Measurements from ENCODE around the gene MAGI2.

MAGI2 gene

DNA sequence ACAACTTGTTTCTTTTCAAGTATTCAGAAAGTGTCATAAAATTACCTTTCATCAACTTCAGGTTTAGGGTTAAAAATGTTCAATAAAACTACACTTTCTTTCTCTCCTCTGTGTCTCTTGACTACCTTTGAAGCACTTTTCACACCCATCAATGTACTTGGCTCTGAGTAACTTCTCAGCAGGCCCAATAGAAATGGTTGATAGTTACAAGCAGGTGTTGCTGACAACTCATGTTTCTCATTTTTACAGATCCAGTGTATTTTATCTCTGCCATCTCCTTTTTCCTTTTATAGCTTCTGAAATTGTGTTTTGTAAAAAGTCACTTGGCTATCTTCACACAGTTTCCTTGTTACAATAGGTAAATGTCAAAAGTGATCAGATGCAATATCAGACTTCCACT is 1306.9 kb downstream of the MAGI2 start:
- DNase-seq (ENCODE audit: low read depth in 2 of 2), result no peak

DNA sequence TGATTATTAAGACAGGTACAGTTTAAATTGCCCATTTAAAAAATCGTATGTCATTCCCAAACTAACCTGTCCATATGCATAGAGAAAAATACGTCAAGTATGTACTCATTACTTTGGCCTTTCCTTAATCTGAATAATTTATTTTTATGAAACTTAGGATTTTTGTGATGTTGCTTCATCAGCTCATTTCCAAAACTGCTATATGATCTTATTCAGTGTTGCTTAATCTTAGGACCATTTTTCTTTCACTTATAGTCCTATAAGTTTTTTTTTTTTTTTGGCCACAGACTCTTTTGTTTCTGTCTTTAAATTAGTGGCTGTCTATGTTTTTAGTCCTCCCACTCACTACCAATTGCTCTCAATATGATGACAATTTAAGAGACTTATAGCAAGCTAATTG is 1309.8 kb downstream of the MAGI2 start:
- DNase-seq (ENCODE audit: low read depth in 2 of 2), result no peak

DNA sequence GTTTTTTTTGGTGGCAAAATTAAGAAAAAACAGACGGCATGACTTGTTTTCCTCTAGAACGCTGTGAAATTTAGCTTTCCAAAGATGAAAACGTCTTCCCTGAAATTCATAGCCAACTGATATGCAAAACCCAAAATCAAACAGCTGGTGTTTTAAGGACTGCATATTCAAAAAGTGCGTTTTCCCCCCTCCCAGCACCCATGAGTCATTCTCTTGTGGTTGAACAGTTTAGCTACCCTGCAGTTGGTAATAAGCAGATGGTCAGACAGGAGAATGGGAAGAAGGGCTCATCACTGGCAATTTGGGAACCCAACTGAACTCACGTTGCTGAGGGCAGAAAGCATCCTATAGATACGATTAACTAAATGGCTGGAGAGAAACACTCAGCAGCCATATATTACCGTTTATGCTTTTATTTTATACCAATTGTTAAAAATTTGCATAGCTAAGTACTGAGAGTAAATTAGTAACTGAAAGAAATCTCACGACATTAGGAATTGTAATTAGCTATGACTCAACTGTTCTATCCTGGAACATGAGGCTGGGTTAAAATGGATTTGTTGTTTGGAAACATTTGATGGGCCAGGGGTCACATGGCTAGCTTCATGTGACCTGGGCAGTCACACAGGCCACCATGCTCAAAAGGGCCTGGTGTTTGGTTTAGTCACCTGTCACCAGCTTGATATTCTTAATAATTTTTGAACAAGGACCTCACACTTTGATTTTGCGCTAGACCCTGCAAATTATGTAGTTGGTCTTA is 1311.8 kb downstream of the MAGI2 start:
- DNase-seq (ENCODE audit: low read depth in 2 of 2), result no peak

DNA sequence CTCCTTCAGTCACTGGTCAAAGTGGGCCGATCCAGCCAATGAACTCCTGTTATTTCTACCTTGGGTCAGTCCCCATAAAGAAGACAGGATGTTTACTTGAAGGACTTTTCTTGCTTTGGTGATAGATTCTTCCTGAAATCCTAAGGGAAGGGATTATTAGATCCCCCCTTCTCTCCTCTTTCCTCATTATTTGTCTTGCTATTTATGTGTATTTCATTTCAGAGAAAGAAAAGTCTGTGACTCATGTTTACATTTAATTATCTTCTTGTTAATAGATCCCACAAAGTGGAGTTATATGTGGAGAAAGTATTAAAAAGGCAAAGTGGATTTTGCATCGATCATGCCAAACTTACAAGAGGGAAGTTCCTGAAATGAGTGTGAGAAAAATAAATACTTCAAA is 1313.4 kb downstream of the MAGI2 start:
- DNase-seq (ENCODE audit: low read depth in 2 of 2), result no peak

DNA sequence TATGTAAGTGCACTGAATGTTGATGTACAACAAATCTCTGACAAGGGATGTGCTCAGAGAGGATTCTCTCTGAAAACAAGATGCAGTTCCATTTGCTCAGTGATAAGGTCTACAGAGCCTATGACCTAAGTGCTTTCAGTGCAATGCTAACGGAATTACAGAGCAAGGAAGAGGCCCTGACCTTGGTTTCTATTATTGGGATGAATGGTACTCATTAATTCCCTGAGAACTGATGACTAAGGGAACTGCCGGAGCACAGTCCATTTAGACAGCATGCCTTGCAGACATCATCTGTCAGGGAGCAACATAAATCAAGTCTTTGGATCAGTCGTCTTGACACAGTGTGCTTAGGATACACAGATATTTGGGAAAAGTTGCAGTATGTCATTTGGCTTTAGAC is 1314.1 kb downstream of the MAGI2 start:
- no peak for DNase-seq (ENCODE audit: low read depth in 2 of 2)

DNA sequence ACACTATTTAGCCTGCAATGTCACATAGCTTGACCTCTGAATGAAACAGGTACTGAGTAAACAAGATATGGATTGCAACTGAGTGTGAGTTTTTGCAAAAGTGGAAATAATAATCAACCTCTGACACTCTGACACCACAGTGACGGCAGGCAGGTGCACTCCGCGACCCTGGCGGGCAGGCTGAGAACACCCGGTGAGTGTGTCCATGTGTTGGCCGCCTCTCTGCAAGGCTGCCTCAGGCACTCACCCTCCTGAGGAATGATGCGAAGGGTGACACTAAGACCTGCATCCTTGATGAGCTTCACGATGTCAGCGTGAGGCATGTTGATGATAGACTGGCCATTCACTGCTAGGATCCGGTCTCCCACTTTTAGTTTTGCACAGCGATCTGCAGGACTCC is 1318.7 kb downstream of the MAGI2 start:
- no peak for DNase-seq (ENCODE audit: low read depth in 2 of 2)

DNA sequence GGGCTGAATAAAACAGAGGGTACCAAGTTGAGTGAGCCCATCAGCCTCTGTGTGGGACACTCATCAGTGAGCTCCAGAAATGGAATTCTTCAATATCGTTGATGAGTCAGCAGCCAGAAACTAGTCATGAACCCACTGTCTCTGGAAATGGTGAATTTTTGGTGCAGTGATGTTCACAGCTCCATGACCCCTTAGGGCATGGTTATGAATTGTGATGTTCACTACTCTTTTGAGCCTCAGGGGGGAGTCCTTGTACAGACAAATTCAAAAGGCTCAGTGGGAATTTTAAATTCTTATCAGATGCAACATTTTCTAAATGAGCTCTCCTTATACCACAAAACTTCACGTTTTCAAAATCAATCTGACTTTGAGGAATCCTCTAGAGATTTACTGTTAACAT is 1319.2 kb downstream of the MAGI2 start:
- DNase-seq (ENCODE audit: low read depth in 2 of 2), result no peak

DNA sequence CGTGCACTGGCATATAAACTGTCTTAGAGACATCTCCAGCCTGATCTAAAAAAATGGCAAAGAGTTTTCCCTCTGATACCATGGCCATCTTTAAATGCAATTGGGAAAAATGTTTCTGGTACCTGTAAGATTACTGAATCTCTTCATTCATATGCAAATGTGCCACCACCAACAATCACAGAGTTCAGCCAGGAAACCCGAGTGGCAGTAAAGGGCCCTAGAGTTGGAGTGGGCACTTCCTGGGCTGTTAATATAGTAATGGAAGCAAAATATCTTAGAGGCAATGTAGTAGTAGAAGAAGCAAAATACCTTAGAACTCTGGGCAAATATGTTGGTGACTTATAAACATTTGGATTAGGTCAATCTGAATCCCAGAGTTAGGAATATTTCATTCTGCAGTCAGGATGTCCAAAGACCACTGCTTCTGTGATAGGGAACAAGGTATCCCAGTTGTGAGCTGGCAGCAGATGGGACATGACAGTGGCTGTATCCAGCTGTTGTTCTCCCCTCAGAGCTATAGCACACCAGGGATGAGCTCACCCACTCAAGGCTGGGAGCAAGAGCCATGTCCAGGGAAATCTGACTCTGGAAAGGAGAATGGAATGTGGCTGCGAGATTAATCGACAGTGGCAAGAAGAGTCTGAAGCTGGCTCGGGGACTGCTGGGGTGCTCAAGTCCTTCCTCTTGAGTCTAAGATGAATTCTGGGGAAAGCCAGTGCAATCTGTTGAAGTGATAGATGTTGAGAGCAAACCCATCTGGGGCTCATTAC is 1322.8 kb downstream of the MAGI2 start:
- no peak for DNase-seq (ENCODE audit: low read depth in 2 of 2)

DNA sequence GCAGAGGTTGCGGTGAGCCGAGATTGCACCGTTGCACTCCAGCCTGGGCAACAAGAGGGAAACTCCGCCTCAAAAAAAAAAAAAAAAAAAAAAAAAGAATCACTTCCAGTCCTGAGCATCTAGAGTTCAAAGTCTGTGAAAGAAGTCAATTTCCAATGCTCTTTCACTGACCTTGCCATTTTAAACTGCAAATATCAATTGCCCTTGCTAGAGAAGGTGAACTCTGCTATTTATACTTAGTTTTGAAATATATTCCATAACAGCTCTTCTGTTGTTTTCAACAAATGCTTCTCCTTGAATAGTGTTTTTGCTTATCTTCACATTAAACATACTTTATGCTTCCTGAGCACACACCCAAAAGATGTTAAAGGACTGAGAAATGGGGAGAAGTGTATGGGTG is 1323.6 kb downstream of the MAGI2 start:
- no peak for DNase-seq (ENCODE audit: low read depth in 2 of 2)

DNA sequence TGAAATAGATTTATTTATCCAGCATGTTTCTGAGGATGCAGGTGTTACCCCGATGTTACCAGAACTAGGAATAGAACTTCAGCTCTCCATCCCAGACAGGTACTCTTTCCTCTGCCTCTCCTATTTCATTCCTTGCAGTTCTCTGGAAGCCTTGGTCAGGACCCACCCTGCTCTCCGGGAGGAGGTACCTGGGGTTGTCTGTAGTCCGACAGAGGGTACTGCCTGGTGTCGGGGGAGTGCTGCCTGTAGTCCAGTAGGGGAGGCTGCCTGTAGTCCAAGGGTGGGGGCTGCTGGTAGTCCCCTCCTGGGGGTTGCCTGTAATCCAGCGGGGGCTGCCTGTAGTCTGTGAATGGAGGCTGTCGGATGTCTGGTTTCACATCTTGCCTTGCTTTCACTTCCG is 1326.5 kb downstream of the MAGI2 start:
- no peak for DNase-seq (ENCODE audit: low read depth in 2 of 2)

DNA sequence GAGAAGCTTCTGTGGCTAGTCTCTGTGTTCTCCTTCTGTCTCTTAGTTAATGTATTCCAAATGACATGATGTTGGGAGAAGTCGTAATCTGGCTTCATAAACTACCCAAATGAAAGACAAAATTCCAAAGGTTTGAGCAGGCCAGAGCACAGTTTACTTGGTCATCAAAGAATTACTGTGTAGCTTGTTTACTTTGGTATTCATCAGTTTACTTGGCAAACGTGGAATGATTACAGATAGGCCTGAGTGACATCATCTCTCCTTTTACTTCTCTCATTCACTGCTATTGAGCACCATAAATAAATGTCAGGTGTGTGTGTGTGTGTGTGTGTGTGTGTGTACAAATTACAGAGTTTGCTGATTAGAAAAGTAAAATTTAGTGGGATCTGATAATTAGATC is 1327.6 kb downstream of the MAGI2 start:
- no peak for DNase-seq (ENCODE audit: low read depth in 2 of 2)

DNA sequence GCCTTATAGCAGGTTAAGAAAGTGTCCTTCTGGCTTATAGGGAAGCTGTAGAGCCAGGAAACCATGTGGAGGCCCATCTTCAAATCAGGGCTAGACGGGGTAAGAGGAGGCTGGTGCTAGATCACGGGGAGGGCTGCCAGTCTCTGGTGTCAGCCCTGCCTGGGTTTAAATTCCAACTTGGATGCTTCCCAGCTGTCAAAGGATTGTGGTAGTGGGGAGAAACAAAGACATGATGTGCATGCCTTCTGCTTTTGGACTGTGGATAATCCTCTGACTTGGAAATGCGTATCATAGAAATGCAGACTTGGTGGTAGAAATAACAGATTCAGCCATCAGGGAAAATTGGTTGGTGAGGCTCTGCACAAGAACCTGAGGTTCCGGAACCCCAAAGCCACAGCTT is 1329.3 kb downstream of the MAGI2 start:
- DNase-seq (ENCODE audit: low read depth in 2 of 2), result no peak

DNA sequence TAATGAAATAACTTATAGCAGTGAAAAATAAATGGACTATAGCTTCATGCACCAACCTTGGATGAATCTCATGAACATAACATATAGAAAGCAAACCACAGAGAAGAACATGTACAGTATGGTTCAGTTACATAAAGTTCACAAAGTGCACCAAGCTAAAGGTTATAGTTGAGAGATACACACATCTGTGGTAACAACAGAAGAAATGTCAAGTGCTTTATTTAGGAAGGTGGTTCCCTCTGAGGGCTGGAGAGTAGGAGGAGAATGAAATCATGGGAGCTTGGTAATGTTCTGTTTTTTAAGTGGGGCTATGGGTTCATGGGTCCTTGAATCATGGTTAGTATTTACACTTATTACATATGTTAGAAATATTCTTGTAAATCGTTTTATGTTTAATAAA is 1331.6 kb downstream of the MAGI2 start:
- DNase-seq (ENCODE audit: low read depth in 2 of 2), result no peak

DNA sequence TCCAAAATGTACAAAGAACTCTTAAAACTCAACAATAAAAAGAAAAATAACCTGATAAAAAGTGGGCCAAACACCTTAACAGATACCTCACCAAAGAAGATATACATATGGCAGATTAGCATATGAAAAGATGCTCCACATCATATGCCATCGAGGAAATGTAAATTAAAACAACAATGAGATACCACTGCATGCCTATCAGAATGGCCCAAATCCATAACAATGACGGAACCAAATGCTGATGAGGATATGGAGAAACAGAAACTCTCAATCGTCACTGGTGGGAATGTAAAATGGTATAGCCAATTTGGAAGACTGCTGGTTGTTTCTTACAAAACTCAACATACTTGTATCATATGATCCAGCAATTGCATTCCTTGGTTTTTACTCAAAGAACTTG is 1335.0 kb downstream of the MAGI2 start:
- no peak for DNase-seq (ENCODE audit: low read depth in 2 of 2)

DNA sequence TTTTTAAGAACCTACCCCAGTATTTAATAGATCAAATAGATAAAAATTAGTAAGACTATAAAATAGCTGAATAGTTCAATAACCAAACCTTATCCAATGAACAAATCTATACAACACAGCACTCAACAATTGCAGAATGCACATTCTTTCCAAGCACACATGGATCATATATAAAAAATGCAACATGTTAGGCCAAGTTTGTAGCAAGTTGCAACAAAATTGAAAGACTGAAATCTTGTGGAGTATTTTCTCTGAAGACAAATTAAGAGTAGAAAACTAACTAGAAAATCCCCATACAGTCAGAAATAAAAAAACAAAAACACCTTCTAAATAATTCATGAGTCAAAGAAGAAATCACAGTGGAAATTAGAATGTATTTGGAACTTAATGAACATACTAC is 1337.6 kb downstream of the MAGI2 start:
- DNase-seq (ENCODE audit: low read depth in 2 of 2), result no peak

DNA sequence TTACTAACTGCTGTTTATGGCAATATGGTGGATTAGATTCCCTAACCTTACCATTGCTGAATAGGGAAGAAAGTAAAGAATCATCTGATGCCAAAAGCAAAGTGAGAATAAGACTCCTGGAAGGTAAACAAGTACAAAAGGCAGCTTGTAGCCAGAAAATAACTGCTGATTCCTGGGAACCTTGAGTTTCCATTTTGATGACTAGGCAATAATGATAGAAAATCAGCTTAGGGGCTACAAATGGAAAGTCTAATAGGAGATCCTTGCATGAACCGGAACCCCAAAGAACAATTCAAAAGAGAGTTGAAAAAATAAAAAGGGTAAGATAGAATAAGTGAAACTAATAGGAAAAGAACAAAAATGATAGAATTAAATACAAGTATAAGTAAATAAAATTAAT is 1338.5 kb downstream of the MAGI2 start:
- no peak for DNase-seq (ENCODE audit: low read depth in 2 of 2)

DNA sequence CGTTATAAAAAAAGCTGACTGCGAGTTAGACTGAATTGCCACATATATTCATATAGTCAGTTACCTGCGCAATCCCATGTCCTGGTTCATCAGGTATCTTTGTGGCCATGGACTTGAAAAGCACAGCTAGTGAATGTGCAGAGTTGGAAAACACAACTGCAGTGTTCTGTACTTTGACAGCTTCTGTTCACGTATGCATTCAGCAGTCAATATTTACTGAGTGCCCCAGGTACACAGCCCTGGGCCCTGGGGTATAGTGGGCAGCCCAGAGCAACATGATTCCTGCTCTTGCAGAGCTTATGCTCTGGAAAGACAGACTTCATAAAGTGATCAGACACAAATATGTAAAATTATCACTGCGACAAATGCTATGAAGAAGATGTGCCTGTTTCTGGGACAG is 1341.0 kb downstream of the MAGI2 start:
- DNase-seq (ENCODE audit: low read depth in 2 of 2), result no peak

DNA sequence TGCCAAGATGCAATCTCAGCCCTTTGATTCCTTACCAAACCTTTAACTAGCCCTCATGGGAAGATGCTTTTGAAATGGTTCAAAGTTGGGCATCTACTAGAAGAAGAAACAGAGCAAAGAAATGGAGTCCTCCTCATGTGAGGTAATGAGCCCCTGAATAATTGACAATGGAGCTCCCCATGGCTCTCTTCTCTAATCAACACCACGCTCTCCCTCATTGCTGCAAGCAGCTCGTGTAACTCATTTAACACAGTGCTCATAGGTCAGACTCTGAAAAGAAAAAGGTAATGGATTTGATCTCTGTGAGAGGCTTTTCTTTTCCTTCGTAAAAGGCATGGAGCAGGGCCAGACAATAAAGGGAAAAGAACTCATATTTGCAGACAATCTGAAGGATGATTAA is 1342.1 kb downstream of the MAGI2 start:
- DNase-seq (ENCODE audit: low read depth in 2 of 2), result no peak

DNA sequence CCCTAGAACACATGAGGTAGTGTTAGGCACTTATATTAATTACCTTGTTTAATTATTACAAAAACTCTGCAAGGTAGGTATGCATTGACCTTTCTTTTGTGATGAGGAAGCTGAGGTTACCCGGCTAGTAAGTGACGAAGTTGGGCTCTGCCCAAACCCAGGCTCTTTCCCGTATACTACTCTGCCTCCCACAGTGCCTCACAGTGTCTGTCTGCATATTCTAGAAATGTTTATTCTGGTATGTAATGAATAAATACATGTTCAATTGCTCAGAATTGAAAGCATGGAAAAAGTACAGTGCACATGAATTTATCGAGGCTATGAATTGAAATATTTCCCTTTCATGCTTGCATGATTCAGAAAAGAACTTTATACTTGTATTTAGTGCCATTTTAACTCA is 1350.0 kb downstream of the MAGI2 start:
- no peak for DNase-seq (ENCODE audit: low read depth in 2 of 2)

DNA sequence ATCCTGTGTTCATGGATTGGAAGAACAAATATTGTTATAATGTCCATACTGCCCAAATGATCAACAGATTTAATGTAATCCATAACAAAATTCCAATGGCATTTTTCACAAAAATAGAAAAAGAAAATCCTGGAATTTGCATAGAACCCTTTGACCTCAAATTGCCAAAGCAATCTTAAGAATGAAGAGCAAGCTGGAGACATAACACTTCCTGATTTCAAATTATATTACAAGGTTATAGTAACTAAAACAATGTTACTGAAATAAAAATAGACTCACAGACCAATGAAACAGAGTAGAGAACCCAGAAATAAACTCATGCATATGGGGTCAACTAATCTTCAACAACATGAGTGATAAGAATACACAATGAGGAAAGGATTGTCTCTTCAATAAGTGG is 1352.4 kb downstream of the MAGI2 start:
- no peak for DNase-seq (ENCODE audit: low read depth in 2 of 2)

DNA sequence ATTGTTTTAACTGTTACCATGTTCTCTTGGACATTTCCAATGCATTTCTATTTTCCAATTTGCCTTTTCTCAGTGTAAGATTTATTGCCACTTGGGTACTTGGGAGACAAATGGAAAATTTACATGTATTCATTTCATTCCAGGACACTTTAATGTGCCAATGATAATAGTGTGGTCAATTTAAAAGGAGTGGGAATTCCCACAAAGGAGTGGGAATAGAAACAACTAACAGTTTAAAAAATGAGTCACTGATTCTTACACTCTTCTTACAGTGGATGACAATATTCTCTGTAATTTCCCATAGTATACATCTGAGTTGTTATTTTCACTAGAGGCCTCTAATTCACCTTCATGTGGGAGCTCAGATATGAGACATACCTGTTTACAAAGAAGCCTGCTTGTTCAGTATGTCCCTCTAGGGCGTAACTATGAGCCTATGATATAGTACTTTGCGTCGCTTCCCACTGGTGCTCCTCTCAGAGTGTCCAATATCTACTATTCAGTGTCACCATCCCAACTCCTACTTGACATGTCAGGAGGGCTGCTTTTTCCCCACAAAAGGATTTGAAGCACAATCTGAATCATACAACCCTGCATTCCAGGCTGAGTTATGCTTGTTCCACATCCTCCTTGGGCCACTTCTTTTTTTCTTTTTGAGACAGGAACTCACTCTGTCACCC is 1353.6 kb downstream of the MAGI2 start:
- no peak for DNase-seq (ENCODE audit: low read depth in 2 of 2)

DNA sequence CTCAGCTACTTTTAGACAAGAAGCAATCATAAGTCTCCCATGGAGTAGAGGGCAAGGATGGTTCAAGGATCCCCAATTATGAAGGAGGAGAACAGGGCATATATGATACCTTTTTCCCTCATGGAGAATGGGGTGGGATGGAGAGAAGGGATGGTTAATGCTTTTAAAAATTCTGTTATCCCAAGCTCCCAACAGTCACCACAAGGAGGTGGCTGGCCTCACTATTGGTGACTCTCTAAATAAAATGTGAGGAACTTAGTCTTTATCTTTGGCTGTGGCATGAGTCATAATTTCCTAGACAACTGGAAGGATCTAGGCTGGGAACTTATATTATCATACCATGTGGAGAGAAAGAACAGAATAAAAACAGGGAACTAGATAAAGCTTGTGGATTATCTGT is 1357.9 kb downstream of the MAGI2 start:
- no peak for DNase-seq (ENCODE audit: low read depth in 2 of 2)

DNA sequence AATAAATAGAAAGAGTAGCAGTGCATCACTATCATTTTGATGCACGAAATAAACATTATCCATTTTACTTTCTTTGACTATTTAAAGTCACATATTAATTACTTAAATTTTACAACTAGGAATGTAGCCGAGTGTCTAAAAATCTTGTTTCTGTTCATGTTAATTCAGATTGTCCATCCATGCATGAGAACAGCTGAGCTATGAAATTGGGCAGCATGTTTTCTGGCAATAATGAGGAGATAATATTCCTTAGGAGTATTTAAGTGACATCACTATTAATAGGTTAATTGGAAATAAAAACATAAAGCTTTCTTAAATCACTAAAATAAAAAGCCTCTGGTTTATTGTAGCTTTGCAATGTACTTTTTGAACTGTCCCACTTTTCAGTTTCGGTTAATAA is 1361.1 kb downstream of the MAGI2 start:
- no peak for DNase-seq (ENCODE audit: low read depth in 2 of 2)

Data from stimulated activated CD8-positive, alpha-beta memory T cell treated with anti-CD3 and anti-CD28 coated beads, Interleukin-7, amount 100 ng/mL, for 4 hours (primary cell).